ENCODE results near the gene PLAC8L1.
"Not testable (repeated sequence)": the region's sequence is repeated elsewhere in the genome, so short reads cannot be mapped to it uniquely, and the experiment has no call there.

PLAC8L1 gene

GRCh38 chr5:146105477-146105876 is at the start of gene PLAC8L1:
TSS of gene PLAC8L1 (minus strand) at chr5:146105577. CDS start at chr5:146104311, 1,266 bp downstream.
- no peak for DNase-seq

- no peak for DNase-seq
Measured at GRCh38 chr5:146151970-146152369, 46.6 kb upstream of the PLAC8L1 start.

GRCh38 chr5:146137967-146138403 is 32.6 kb upstream of the PLAC8L1 start:
- DNase-seq: no peak

- peak; percentile 14 for DNase-seq
Measured at GRCh38 chr5:146130440-146131045, 25.2 kb upstream of the PLAC8L1 start.

- DNase-seq: no peak
Measured at GRCh38 chr5:146126068-146126467, 20.7 kb upstream of the PLAC8L1 start.

- DNase-seq: no peak
Measured at GRCh38 chr5:146124580-146124979, 19.2 kb upstream of the PLAC8L1 start.

GRCh38 chr5:146121451-146121850 is 16.1 kb upstream of the PLAC8L1 start:
- DNase-seq: not testable (repeated sequence)

GRCh38 chr5:146118322-146118721 is 12.9 kb upstream of the PLAC8L1 start:
- no peak for DNase-seq

GRCh38 chr5:146117216-146117615 is 11.8 kb upstream of the PLAC8L1 start:
- not testable (repeated sequence) for DNase-seq

- DNase-seq: no peak
Measured at GRCh38 chr5:146116361-146116760, 11.0 kb upstream of the PLAC8L1 start.

GRCh38 chr5:146112476-146112875 is 7.1 kb upstream of the PLAC8L1 start:
- no peak for DNase-seq

GRCh38 chr5:146111409-146111808 is 6.0 kb upstream of the PLAC8L1 start:
- no peak for DNase-seq

GRCh38 chr5:146109379-146109778 is 4.0 kb upstream of the PLAC8L1 start:
- DNase-seq: no peak

GRCh38 chr5:146108870-146109269 is 3.5 kb upstream of the PLAC8L1 start:
- not testable (repeated sequence) for DNase-seq

GRCh38 chr5:146107901-146108300 is 2.5 kb upstream of the PLAC8L1 start:
- DNase-seq: no peak

- DNase-seq: no peak
Measured at GRCh38 chr5:146103594-146103993, 1.8 kb downstream of the PLAC8L1 start.

GRCh38 chr5:146101646-146102045 is 3.7 kb downstream of the PLAC8L1 start:
- DNase-seq: no peak

- DNase-seq: no peak
Measured at GRCh38 chr5:146098047-146098446, 7.3 kb downstream of the PLAC8L1 start.

GRCh38 chr5:146091881-146092280 is 13.5 kb downstream of the PLAC8L1 start:
- no peak for DNase-seq

- no peak for DNase-seq
Measured at GRCh38 chr5:146089287-146089686, 16.1 kb downstream of the PLAC8L1 start.

- DNase-seq: no peak
Measured at GRCh38 chr5:146088098-146088497, 17.3 kb downstream of the PLAC8L1 start.

- DNase-seq: no peak
Measured at GRCh38 chr5:146084376-146084775, 21.0 kb downstream of the PLAC8L1 start.

GRCh38 chr5:146082798-146083197 is 22.6 kb downstream of the PLAC8L1 start:
- DNase-seq: no peak

GRCh38 chr5:146081556-146081955 is 23.8 kb downstream of the PLAC8L1 start:
- no peak for DNase-seq

GRCh38 chr5:146079695-146080373 is 25.5 kb downstream of the PLAC8L1 start:
- DNase-seq: no peak
